Measurements from ENCODE around the gene SLC27A1.

SLC27A1 gene

GRCh38 chr19:17529239-17530158 lies 59.2 kb downstream of the SLC27A1 start (continued):
- no peak for TF ChIP-seq ZBTB17 (tag by site-specific recombination; IDR thresholded peaks at IDR 0.05)

DNA sequence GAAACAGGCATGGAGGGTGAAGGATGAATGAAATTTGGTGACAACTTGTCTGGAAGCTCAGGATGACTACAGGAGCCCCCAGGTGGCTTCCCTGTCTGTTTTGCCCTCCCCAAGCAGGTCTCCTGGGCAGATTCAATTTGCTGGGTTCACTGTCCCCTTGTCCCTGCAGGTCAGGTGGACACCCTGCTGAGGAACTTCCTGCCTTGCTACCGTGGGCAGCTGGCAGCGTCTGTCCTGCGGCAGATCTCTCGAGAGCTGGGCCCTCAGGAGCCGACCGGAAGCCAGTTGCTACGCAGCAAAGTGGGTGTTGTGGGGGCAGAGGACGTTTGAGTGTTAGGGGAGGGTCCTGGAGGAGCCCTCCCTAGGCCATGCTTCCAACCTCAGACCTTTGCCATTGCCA lies 60.3 kb downstream of the SLC27A1 start:
- Histone ChIP-seq H3K4me3 (ENCODE audit: low read depth, low read length) (no peak overlapping the region), H3K27ac (ENCODE audit: extremely low read depth, low read depth, low read length) (no peak overlapping the region), H3K4me1 (ENCODE audit: control insufficient read depth, insufficient read depth, low read length) (no peaks in the 10 kb centered on the region; the same call in 1 of the 2 replicates), H3K36me3 (ENCODE audit: control insufficient read depth in 2 of 2, insufficient read depth in 1 of 2, low read length in 2 of 2) (no peaks in the 10 kb centered on the region), H3K9me3 (ENCODE audit: control insufficient read depth, insufficient read depth, low read depth, low read length) (no peaks in the 10 kb centered on the region)
- ChIA-PET CTCF (interaction anchor here (1.1 to 1.6 kb wide), 3 partner anchors 19 to 83 kb away, joined by 3 to 4 read pairs (median 3); partner anchors contain the start of gene PGLS), POLR2A (interaction anchor here (0.6 to 1.5 kb wide), 6 partner anchors 11 to 329 kb away, joined by 3 to 5 read pairs (median 3); partner anchors contain the start of gene DDA1)
- TF ChIP-seq ZNF768 (tag by site-specific recombination; IDR thresholded peaks at IDR 0.05) (no peak), ZFHX2 (tag by site-specific recombination; conservative IDR thresholded peaks at IDR 0.05) (peak; percentile 50), ZNF580 (tag by site-specific recombination; IDR thresholded peaks at IDR 0.05) (no peak), SP2 (tag by site-specific recombination; IDR thresholded peaks at IDR 0.05) (peak; percentile 27; the same call in 1 of the 2 replicates), ZNF302 (tag by site-specific recombination; IDR thresholded peaks at IDR 0.05; ENCODE audit: low read depth) (no peak), ZBTB17 (tag by site-specific recombination; IDR thresholded peaks at IDR 0.05) (0 out of 2 replicates have a peak, but pooled peaks have one; percentile 6), EGR2 (tag by site-specific recombination; IDR thresholded peaks at IDR 0.05; ENCODE audit: low read depth) (0 out of 2 replicates have a peak, but pooled peaks have one; percentile 24), ZIC2 (tag by site-specific recombination; IDR thresholded peaks at IDR 0.05) (peak; percentile 64)
- TF ChIP-seq, protein P1, sequence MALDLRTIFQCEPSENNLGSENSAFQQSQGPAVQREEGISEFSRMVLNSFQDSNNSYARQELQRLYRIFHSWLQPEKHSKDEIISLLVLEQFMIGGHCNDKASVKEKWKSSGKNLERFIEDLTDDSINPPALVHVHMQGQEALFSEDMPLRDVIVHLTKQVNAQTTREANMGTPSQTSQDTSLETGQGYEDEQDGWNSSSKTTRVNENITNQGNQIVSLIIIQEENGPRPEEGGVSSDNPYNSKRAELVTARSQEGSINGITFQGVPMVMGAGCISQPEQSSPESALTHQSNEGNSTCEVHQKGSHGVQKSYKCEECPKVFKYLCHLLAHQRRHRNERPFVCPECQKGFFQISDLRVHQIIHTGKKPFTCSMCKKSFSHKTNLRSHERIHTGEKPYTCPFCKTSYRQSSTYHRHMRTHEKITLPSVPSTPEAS (tag by site-specific recombination; IDR thresholded peaks at IDR 0.05), result no peak

DNA sequence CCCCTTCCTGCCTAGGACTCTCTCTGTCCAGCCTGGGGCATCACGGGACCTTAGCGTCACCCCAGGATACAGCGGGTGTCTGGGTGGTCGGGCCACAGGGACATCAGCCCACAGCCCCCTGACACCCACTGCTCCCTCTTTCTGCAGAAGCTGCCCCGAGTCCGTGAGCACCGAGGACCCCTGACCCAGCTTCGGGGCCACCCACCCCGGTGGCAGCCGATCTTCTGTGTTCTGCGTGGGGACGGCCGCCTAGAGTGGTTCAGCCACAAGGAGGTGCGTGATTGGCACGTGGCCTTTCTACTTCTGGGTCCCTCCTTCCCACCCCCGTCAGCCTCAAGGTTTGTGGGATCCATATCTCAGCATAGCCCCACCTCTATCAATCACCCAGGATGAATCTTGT lies 61.8 kb downstream of the SLC27A1 start:
- TF ChIP-seq ZNF426 (tag by site-specific recombination; IDR thresholded peaks at IDR 0.05) (no peak), ZNF362 (tag by site-specific recombination; IDR thresholded peaks at IDR 0.05) (no peak), ZNF518A (tag by site-specific recombination; conservative IDR thresholded peaks at IDR 0.05; ENCODE audit: low read depth) (no peak), ZNF623 (tag by site-specific recombination; IDR thresholded peaks at IDR 0.05) (no peak), ZNF148 (tag by site-specific recombination; IDR thresholded peaks at IDR 0.05; ENCODE audit: borderline replicate concordance) (no peak), ZNF324 (tag by site-specific recombination; IDR thresholded peaks at IDR 0.05) (no peak), KLF8 (tag by site-specific recombination; IDR thresholded peaks at IDR 0.05) (no peak), ZNF670 (tag by site-specific recombination; IDR thresholded peaks at IDR 0.05; ENCODE audit: low read depth) (no peak)
- no peak overlapping the region for H3K4me3 ChIP-seq (ENCODE audit: low read depth, low read length)
- H3K4me1 ChIP-seq (ENCODE audit: control insufficient read depth, insufficient read depth, low read length), result no peaks in the 10 kb centered on the region; the same call in 1 of the 2 replicates
- CTCF ChIA-PET, result interaction anchor here (1.0 kb wide), 1 partner anchor 36 kb away, joined by 5 read pairs; no protein-coding TSS in a partner anchor
- H3K27ac ChIP-seq (ENCODE audit: extremely low read depth, low read depth, low read length), result no peak overlapping the region
- no peaks in the 10 kb centered on the region for H3K36me3 ChIP-seq (ENCODE audit: control insufficient read depth in 2 of 2, insufficient read depth in 1 of 2, low read length in 2 of 2)
- H3K9me3 ChIP-seq (ENCODE audit: control insufficient read depth, insufficient read depth, low read depth, low read length), result no peaks in the 10 kb centered on the region
- POLR2A ChIA-PET, result interaction anchor here (0.6 kb wide), 1 partner anchor 22 kb away, joined by 8 read pairs; no protein-coding TSS in a partner anchor
